Smooth muscle cell of trachea (primary cell): ENCODE measurements around the gene KIAA1191. TPM values are rescaled to one million over a fixed set of nuclear protein-coding genes. Genes with fewer than 3 reads are reported as not detected.

Experiments used
- total RNA-seq: library from RNA; depleted of rRNA; stranded (reverse); fragments of >200 nt; gene quantifications from 2 replicates; pipeline ENCODE4 v1.2.1, GENCODE V29; 2014

KIAA1191 gene
- 58.3 and 134 TPM in 2 replicates for total RNA-seq

DNA sequence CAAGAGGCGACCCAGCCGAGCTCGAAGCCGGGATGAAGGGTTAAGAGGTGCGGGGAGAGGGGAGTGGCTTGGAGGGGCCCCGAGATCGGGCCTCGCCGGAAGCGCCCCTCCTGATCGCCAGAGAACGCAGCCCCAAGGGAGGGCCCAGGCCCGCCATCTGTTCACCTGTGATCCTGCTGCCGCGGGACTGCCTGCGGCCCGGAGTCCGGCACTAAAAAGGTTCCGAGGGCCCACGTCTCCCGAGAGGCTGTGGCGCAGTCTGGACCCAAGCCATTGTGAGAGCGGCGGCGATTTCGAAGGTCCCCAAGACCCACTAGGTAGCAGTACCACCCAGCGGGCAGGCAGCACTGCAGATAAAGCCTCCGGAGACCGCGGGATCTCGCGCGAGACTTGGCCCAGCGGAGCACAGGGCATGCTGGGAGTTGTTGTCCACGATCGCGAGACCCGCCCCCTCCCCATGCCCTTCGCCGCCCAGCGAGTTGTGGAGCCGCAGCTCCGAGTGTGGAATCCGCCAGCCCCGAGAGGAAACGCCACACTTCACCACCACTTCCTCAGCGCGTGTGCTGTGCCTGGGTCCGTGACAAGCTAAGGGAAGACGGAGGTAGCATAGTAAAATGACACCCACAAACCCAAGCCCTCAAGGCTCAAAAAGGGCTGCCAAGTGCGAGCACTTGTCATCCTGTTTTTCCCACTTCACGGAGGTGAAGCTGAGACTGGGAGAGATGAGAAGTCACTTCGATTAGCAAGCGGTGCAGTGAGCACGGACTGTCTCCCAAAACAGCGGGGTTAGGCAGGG is at the start of gene KIAA1191:
Gene KIAA1191, minus strand, starts transcription at position 328 of the 796 bp plus-strand sequence. CDS start 2,256 bp downstream, outside the sequence.

DNA sequence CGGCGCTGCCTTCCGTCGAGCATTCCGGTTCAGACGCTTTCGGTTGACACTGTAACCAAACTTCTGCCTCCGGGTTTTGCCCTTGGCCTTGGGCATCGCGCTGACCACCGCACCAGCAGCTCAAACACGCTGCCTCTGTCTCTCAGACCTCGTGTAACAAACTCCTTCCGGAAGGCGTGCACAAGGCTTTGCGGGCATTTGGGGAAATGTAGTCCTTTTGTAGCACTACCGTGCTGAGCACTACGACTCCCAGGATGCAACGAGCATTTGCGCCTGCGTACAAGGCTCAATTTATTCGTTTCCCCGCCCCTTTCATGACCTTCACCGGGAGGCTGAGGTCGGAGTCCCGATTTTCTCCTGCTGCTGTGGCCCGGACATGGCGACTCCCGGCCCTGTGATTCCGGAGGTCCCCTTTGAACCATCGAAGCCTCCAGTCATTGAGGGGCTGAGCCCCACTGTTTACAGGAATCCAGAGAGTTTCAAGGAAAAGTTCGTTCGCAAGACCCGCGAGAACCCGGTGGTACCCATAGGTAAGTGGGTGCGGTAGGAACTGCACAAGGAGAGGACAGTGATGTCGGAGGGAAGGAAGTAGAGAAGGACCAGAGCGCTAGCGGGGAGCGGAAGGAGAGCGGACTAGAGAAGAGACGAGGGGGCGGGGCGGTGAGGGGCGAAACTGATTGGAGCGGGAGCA is 27.0 kb upstream of the KIAA1191 start, which contains the start of the genes HIGD2A and NOP16:
Gene HIGD2A, plus strand, starts transcription at position 308 of the 691 bp plus-strand sequence. Its CDS starts 69 bp downstream, at position 377.
Gene NOP16, minus strand, starts transcription at position 155 of the 691 bp plus-strand sequence. Its CDS starts 59 bp downstream, at position 96.

GRCh38 chr5:176365351-176366231 is 4.0 kb upstream of the KIAA1191 start, which contains the start of gene ARL10:
ARL10 (plus strand) TSS chr5:176365487; CDS start chr5:176365564, 77 bp downstream.

Other genes with a start within 250 kb of the KIAA1191 start
- gene SIMC1, start 123.3 kb downstream of the KIAA1191 start, total RNA-seq = 7.1 and 7.8 TPM in 2 replicates
- gene ARL10, start 3.7 kb upstream of the KIAA1191 start, total RNA-seq = 12.1 and 16.3 TPM in 2 replicates
- 4.5 and 7.6 TPM in 2 replicates for gene NOP16, start 26.8 kb upstream of the KIAA1191 start, total RNA-seq
- 22.8 and 52.8 TPM in 2 replicates for gene HIGD2A, start 27.0 kb upstream of the KIAA1191 start, total RNA-seq
- gene CLTB, start 54.8 kb upstream of the KIAA1191 start, total RNA-seq = 82.2 and 93.6 TPM in 2 replicates
- 45.5 and 46.4 TPM in 2 replicates for gene FAF2, start 86.6 kb upstream of the KIAA1191 start, total RNA-seq
- gene RNF44, start 175.6 kb upstream of the KIAA1191 start, total RNA-seq = 3.2 and 6.5 TPM in 2 replicates
- gene CDHR2, start 187.6 kb upstream of the KIAA1191 start, total RNA-seq = under 0.01 TPM in 2 replicates
- 6.3 and 7.4 TPM in 2 replicates for gene GPRIN1, start 248.4 kb upstream of the KIAA1191 start, total RNA-seq